MM.1S (cell line): ENCODE data around the gene CCSER1.
"Not testable (repeated sequence)": the region's sequence is repeated elsewhere in the genome, so short reads cannot be mapped to it uniquely, and the experiment has no call there.

Source experiments
- DNase-seq: peaks from one replicate; pipeline ENCODE4 v3.0.0-alpha.2; 2015
- H2AFZ ChIP-seq: fragments of 300-600 bp; sonication (generic); 2 replicates; pipeline ENCODE4 v1.6.0; 2016; ENCODE audit warnings: antibody characterized with exemption, low read length
- H3F3A ChIP-seq: fragments of 300-600 bp; sonication (generic); 2 replicates; pipeline ENCODE4 v1.6.1; 2016; ENCODE audit warnings: mild to moderate bottlenecking, antibody characterized with exemption, low read length, moderate library complexity, mixed read lengths; ENCODE audit not compliant: insufficient read depth
- H3K27ac ChIP-seq: fragments of 300-600 bp; sonication (generic); 2 replicates; pipeline ENCODE4 v1.5.1; 2016; ENCODE audit warnings: mild to moderate bottlenecking, low read length
- H3K27me3 ChIP-seq: fragments of 300-600 bp; sonication (generic); replicated peaks from 2 replicates; pipeline ENCODE4 v1.6.0; 2016; ENCODE audit warnings: low read length; ENCODE audit not compliant: insufficient read depth
- H3K36me3 ChIP-seq: fragments of 300-600 bp; sonication (generic); replicated peaks from 2 replicates; pipeline ENCODE4 v1.6.1; 2016; ENCODE audit warnings: mild to moderate bottlenecking, low read length, mixed read lengths; ENCODE audit not compliant: insufficient read depth
- H3K4me1 ChIP-seq: fragments of 300-600 bp; sonication (generic); 2 replicates; pipeline ENCODE4 v1.6.1; 2016; ENCODE audit warnings: low read length, mixed read lengths
- H3K4me2 ChIP-seq: fragments of 300-600 bp; sonication (generic); 2 replicates; pipeline ENCODE4 v1.6.0; 2016; ENCODE audit warnings: low read depth, low read length
- H3K4me3 ChIP-seq: fragments of 300-600 bp; sonication (generic); 2 replicates; pipeline ENCODE4 v1.5.1; 2016; ENCODE audit warnings: low read length, mixed read lengths
- H3K79me2 ChIP-seq: fragments of 300-600 bp; sonication (generic); 2 replicates; pipeline ENCODE4 v1.6.1; 2016; ENCODE audit warnings: mixed run types, low read length, mixed read lengths
- H3K9ac ChIP-seq: fragments of 300-600 bp; sonication (generic); 2 replicates; pipeline ENCODE4 v1.6.1; 2016; ENCODE audit warnings: low read length, mixed read lengths
- H3K9me2 ChIP-seq: fragments of 300-600 bp; sonication (generic); replicated peaks from 2 replicates; pipeline ENCODE4 v1.6.1; 2016; ENCODE audit warnings: mild to moderate bottlenecking, low read length, mixed read lengths; ENCODE audit not compliant: insufficient read depth
- H3K9me3 ChIP-seq: fragments of 300-600 bp; sonication (generic); replicated peaks from 2 replicates; pipeline ENCODE4 v1.6.1; 2016; ENCODE audit warnings: mild to moderate bottlenecking, low read length, mixed read lengths; ENCODE audit not compliant: insufficient read depth
- H4K20me1 ChIP-seq: fragments of 300-600 bp; sonication (generic); 2 replicates; pipeline ENCODE4 v1.6.1; 2016; ENCODE audit warnings: mild to moderate bottlenecking, low read length, moderate library complexity, mixed read lengths; ENCODE audit not compliant: insufficient read depth
- CTCF ChIP-seq: fragments of 300-600 bp; sonication (generic); IDR thresholded peaks from 2 replicates; pipeline ENCODE4 v1.5.1; 2016; ENCODE audit warnings: antibody characterized with exemption, low read length, mixed read lengths
- EZH2 ChIP-seq: fragments of 300-600 bp; sonication (generic); optimal IDR thresholded peaks from 2 replicates; pipeline ENCODE3; 2017; ENCODE audit warnings: low read depth, mild to moderate bottlenecking, antibody characterized with exemption, low read length, mixed read lengths
- EZH2phosphoT487 ChIP-seq: fragments of 300-600 bp; sonication (generic); IDR thresholded peaks from 2 replicates; pipeline ENCODE4 v1.6.1; 2018; ENCODE audit warnings: antibody characterized with exemption, low read length

The CCSER1 gene

GRCh38 chr4:90293320-90293719 lies 166.1 kb downstream of the CCSER1 start:
- no peaks in the 10 kb centered on the region for H3K9me3 ChIP-seq
- TF ChIP-seq CTCF (peak; percentile 13; the same call in 1 of the 2 replicates), EZH2 (no peak), EZH2phosphoT487 (no peak)
- H3K27me3 ChIP-seq, result no peaks in the 10 kb centered on the region
- DNase-seq, result no peak
- H2AFZ ChIP-seq, result no peak overlapping the region
- H3K4me2 ChIP-seq, result no peak overlapping the region
- H4K20me1 ChIP-seq, result no peaks in the 10 kb centered on the region
- no peaks in the 10 kb centered on the region for H3K79me2 ChIP-seq
- no peaks in the 10 kb centered on the region for H3K36me3 ChIP-seq
- H3K9ac ChIP-seq, result no peak overlapping the region
- H3F3A ChIP-seq, result no peaks in the 10 kb centered on the region
- no peaks in the 10 kb centered on the region for H3K9me2 ChIP-seq
- no peak overlapping the region for H3K27ac ChIP-seq
- no peak overlapping the region for H3K4me3 ChIP-seq
- H3K4me1 ChIP-seq, result no peaks in the 10 kb centered on the region

GRCh38 chr4:90299373-90299772 lies 172.2 kb downstream of the CCSER1 start:
- Histone ChIP-seq H2AFZ (no peak overlapping the region), H3K27ac (no peak overlapping the region), H4K20me1 (no peaks in the 10 kb centered on the region), H3K9me3 (no peaks in the 10 kb centered on the region), H3K9me2 (no peaks in the 10 kb centered on the region), H3K79me2 (no peaks in the 10 kb centered on the region), H3K4me1 (no peaks in the 10 kb centered on the region), H3F3A (no peaks in the 10 kb centered on the region), H3K9ac (no peak overlapping the region), H3K4me2 (no peak overlapping the region), H3K27me3 (no peaks in the 10 kb centered on the region), H3K4me3 (no peak overlapping the region), H3K36me3 (no peaks in the 10 kb centered on the region)
- no peak for TF ChIP-seq EZH2phosphoT487
- DNase-seq, result no peak

- H2AFZ ChIP-seq, result no peak overlapping the region
- no peaks in the 10 kb centered on the region for H3K27me3 ChIP-seq
- H3K4me2 ChIP-seq, result no peak overlapping the region
- no peak for DNase-seq
- no peak overlapping the region for H3K9ac ChIP-seq
- H3K4me1 ChIP-seq, result 0 out of 2 replicates have a peak, but pooled peaks cover 7% of the 10 kb centered on the region
- H4K20me1 ChIP-seq, result no peaks in the 10 kb centered on the region
- no peak overlapping the region for H3K27ac ChIP-seq
- no peaks in the 10 kb centered on the region for H3K9me3 ChIP-seq
- TF ChIP-seq CTCF (no peak), EZH2 (no peak), EZH2phosphoT487 (no peak)
- no peaks in the 10 kb centered on the region for H3K9me2 ChIP-seq
- H3K36me3 ChIP-seq, result no peaks in the 10 kb centered on the region
- H3K4me3 ChIP-seq, result no peak overlapping the region
- H3K79me2 ChIP-seq, result no peaks in the 10 kb centered on the region
- no peaks in the 10 kb centered on the region for H3F3A ChIP-seq
Measured at GRCh38 chr4:90306810-90307209, 179.6 kb downstream of the CCSER1 start.

- H3K4me2 ChIP-seq, H2AFZ ChIP-seq, H3F3A ChIP-seq, H3K4me1 ChIP-seq, H3K9me2 ChIP-seq, H3K27ac ChIP-seq, H3K36me3 ChIP-seq, H3K4me3 ChIP-seq, H4K20me1 ChIP-seq, H3K9me3 ChIP-seq, H3K27me3 ChIP-seq, H3K79me2 ChIP-seq, DNase-seq, H3K9ac ChIP-seq: not testable (repeated sequence)
Measured at GRCh38 chr4:90317140-90317539, 189.9 kb downstream of the CCSER1 start.
